ENCODE measurements around the gene RPN2.

The RPN2 gene

GRCh38 chr20:37200926-37201826 lies 22.0 kb downstream of the RPN2 start:
- H2BK15ac ChIP-seq (ENCODE audit: low read depth, poor library complexity, severe bottlenecking) = no peak overlapping the region
- no peak overlapping the region for H2BK120ac ChIP-seq (ENCODE audit: low read depth, low read length)
- peak overlapping the region in 1 of 2 experiments; percentile 17 for H3K4ac ChIP-seq (ENCODE audit: low read depth in 1 of 2, low read length in 2 of 2)
- H3K9me3 ChIP-seq (ENCODE audit: control insufficient read depth, low read length) = no peaks in the 10 kb centered on the region
- DNase-seq = no peak
- no peak overlapping the region for H3K4me2 ChIP-seq (ENCODE audit: low read length, poor library complexity, severe bottlenecking)
- peak overlapping the region; percentile 21 for H2AK5ac ChIP-seq (ENCODE audit: low read length, severe bottlenecking)
- H4K8ac ChIP-seq (ENCODE audit: low read length) = no peak overlapping the region
- peaks cover 27 to 76% of the 10 kb centered on the region in 2 experiments for H3K36me3 ChIP-seq (ENCODE audit: control insufficient read depth in 1 of 2, insufficient read depth in 2 of 2, low read depth in 1 of 2, low read length in 2 of 2)
- no peaks in the 10 kb centered on the region for H3K4me1 ChIP-seq (ENCODE audit: control insufficient read depth, insufficient read depth, low read depth, low read length)
- H3K14ac ChIP-seq (ENCODE audit: low read length in 2 of 2) = no peak overlapping the region
- H2BK5ac ChIP-seq (ENCODE audit: low read depth, low read length, poor library complexity, severe bottlenecking) = no peak overlapping the region
- H2AFZ ChIP-seq (ENCODE audit: low read depth, low read length) = no peak overlapping the region
- H3K9ac ChIP-seq (ENCODE audit: low read length) = peak overlapping the region; percentile 81
- H2BK12ac ChIP-seq (ENCODE audit: low read length in 2 of 2) = no peak overlapping the region
- WGBS = 96% methylated on average over 10 of the region's 13 CpGs
- H3K79me1 ChIP-seq (replicated peaks; ENCODE audit: low read length, poor library complexity, severe bottlenecking) = peaks cover 40% of the 10 kb centered on the region
- H3K4me3 ChIP-seq (ENCODE audit: insufficient read depth in 1 of 2, low read depth in 1 of 2, low read length in 2 of 2) = peak overlapping the region in 1 of 2 experiments; percentile 63
- H3K27ac ChIP-seq (ENCODE audit: low read length, poor library complexity, severe bottlenecking) = peak overlapping the region; percentile 34
- H3K27me3 ChIP-seq (ENCODE audit: control insufficient read depth in 1 of 2, insufficient read depth in 1 of 2, low read length in 2 of 2) = no peaks in the 10 kb centered on the region
- no peak overlapping the region for H3K23ac ChIP-seq (ENCODE audit: low read length in 2 of 2)
- no peak overlapping the region for H4K91ac ChIP-seq (ENCODE audit: low read length)
- H3K18ac ChIP-seq (ENCODE audit: low read depth in 1 of 2, low read length in 2 of 2) = no peak overlapping the region

GRCh38 chr20:37201827-37202162 lies 22.7 kb downstream of the RPN2 start:
- Histone ChIP-seq H2BK5ac (ENCODE audit: low read depth, low read length, poor library complexity, severe bottlenecking) (no peak overlapping the region), H4K91ac (ENCODE audit: low read length) (no peak overlapping the region), H2BK15ac (ENCODE audit: low read depth, poor library complexity, severe bottlenecking) (no peak overlapping the region), H3K36me3 (ENCODE audit: control insufficient read depth in 1 of 2, insufficient read depth in 2 of 2, low read depth in 1 of 2, low read length in 2 of 2) (peaks cover 25 to 76% of the 10 kb centered on the region in 2 experiments), H2AK5ac (ENCODE audit: low read length, severe bottlenecking) (no peak overlapping the region), H3K4me1 (ENCODE audit: control insufficient read depth, insufficient read depth, low read depth, low read length) (no peaks in the 10 kb centered on the region), H3K14ac (ENCODE audit: low read length in 2 of 2) (no peak overlapping the region), H2BK12ac (ENCODE audit: low read length in 2 of 2) (no peak overlapping the region), H3K9me3 (ENCODE audit: control insufficient read depth, low read length) (no peaks in the 10 kb centered on the region), H3K4me3 (ENCODE audit: insufficient read depth in 1 of 2, low read depth in 1 of 2, low read length in 2 of 2) (peak overlapping the region in 1 of 2 experiments; percentile 63), H4K8ac (ENCODE audit: low read length) (no peak overlapping the region), H3K9ac (ENCODE audit: low read length) (peak overlapping the region; percentile 81), H3K23ac (ENCODE audit: low read length in 2 of 2) (no peak overlapping the region), H3K18ac (ENCODE audit: low read depth in 1 of 2, low read length in 2 of 2) (no peak overlapping the region), H2AFZ (ENCODE audit: low read depth, low read length) (no peak overlapping the region), H2BK120ac (ENCODE audit: low read depth, low read length) (no peak overlapping the region), H3K27ac (ENCODE audit: low read length, poor library complexity, severe bottlenecking) (peak overlapping the region; percentile 77), H3K4ac (ENCODE audit: low read depth in 1 of 2, low read length in 2 of 2) (no peak overlapping the region), H3K27me3 (ENCODE audit: control insufficient read depth in 1 of 2, insufficient read depth in 1 of 2, low read length in 2 of 2) (no peaks in the 10 kb centered on the region), H3K4me2 (ENCODE audit: low read length, poor library complexity, severe bottlenecking) (peak overlapping the region; percentile 19), H3K79me1 (replicated peaks; ENCODE audit: low read length, poor library complexity, severe bottlenecking) (peaks cover 40% of the 10 kb centered on the region)
- no peak for DNase-seq
- WGBS = no CpG with 5 or more reads among the region's 2 CpGs

DNA sequence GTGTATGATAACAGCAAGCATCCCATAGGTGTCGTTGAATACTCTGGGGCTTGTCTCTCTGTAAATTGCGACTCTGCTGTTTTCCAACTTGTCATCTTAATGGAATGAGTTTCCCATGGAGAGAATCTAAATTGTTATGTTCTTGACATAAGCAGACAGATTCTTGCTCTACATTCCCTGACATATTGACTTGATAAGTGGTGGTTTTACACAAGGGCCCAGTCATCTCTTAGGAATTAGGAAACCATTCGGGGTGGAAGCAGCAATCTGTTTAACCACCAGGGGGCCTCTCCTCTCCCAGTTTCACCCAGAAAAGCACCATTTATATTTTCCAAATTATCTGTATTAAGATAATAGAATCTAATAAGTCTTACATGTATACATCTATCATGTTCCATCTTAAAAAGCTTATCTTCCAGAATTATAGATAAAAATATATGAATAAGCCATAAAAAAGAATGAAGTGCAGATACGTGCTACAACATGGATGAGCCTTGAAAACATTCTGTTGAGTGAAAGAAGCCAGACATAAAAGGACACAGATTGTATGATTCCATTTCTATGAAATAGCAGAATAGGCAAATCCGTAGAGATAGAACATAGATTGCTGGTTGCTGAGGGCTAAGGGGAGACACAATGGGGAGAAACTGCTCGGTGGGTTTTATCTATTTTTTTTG lies 23.3 kb downstream of the RPN2 start:
- DNase-seq = peak; percentile 97
- Histone ChIP-seq H2AFZ (ENCODE audit: low read depth, low read length) (no peak overlapping the region), H2BK12ac (ENCODE audit: low read length in 2 of 2) (no peak overlapping the region), H3K23ac (ENCODE audit: low read length in 2 of 2) (no peak overlapping the region), H2BK15ac (ENCODE audit: low read depth, poor library complexity, severe bottlenecking) (no peak overlapping the region), H4K8ac (ENCODE audit: low read length) (no peak overlapping the region), H3K36me3 (ENCODE audit: control insufficient read depth in 1 of 2, insufficient read depth in 2 of 2, low read depth in 1 of 2, low read length in 2 of 2) (peaks cover 28 to 80% of the 10 kb centered on the region in 2 experiments), H3K4ac (ENCODE audit: low read depth in 1 of 2, low read length in 2 of 2) (no peak overlapping the region), H3K4me2 (ENCODE audit: low read length, poor library complexity, severe bottlenecking) (peak overlapping the region; percentile 19), H3K9ac (ENCODE audit: low read length) (peak overlapping the region; percentile 81), H3K18ac (ENCODE audit: low read depth in 1 of 2, low read length in 2 of 2) (no peak overlapping the region), H3K14ac (ENCODE audit: low read length in 2 of 2) (no peak overlapping the region), H3K79me1 (replicated peaks; ENCODE audit: low read length, poor library complexity, severe bottlenecking) (peaks cover 42% of the 10 kb centered on the region), H3K27ac (ENCODE audit: low read length, poor library complexity, severe bottlenecking) (peak overlapping the region; percentile 77), H4K91ac (ENCODE audit: low read length) (no peak overlapping the region), H3K4me3 (ENCODE audit: insufficient read depth in 1 of 2, low read depth in 1 of 2, low read length in 2 of 2) (peak overlapping the region in 1 of 2 experiments; percentile 63), H2BK120ac (ENCODE audit: low read depth, low read length) (no peak overlapping the region), H3K4me1 (ENCODE audit: control insufficient read depth, insufficient read depth, low read depth, low read length) (no peaks in the 10 kb centered on the region), H3K9me3 (ENCODE audit: control insufficient read depth, low read length) (no peaks in the 10 kb centered on the region), H2AK5ac (ENCODE audit: low read length, severe bottlenecking) (no peak overlapping the region), H3K27me3 (ENCODE audit: control insufficient read depth in 1 of 2, insufficient read depth in 1 of 2, low read length in 2 of 2) (no peaks in the 10 kb centered on the region), H2BK5ac (ENCODE audit: low read depth, low read length, poor library complexity, severe bottlenecking) (peak overlapping the region; percentile 32)
- 54% methylated on average over 5 of the region's 6 CpGs for WGBS

DNA sequence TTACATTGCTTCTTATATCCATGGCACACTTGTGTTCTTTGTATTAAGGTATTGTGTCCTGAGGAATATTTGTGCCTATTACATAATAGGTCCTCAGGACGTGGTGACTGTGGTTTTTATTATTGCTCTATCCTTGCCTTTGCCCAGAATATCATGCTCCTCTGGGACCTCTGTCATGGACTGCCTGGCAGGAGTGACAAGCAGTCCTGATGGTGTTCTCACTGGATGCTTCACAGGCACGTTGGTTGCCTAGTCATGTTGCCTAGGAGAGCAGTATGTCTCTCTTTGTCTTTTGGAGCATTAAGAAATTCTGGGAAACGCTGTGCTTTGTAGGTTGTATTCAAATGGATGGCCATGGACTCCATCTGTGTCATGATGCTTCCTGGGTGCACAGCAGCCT lies 24.9 kb downstream of the RPN2 start:
- H2BK12ac ChIP-seq (ENCODE audit: low read length in 2 of 2) = no peak overlapping the region
- no peaks in the 10 kb centered on the region for H3K4me1 ChIP-seq (ENCODE audit: control insufficient read depth, insufficient read depth, low read depth, low read length)
- H3K9me3 ChIP-seq (ENCODE audit: control insufficient read depth, low read length) = no peaks in the 10 kb centered on the region
- H3K36me3 ChIP-seq (ENCODE audit: control insufficient read depth in 1 of 2, insufficient read depth in 2 of 2, low read depth in 1 of 2, low read length in 2 of 2) = peaks cover 32 to 78% of the 10 kb centered on the region in 2 experiments
- no peak overlapping the region for H2BK5ac ChIP-seq (ENCODE audit: low read depth, low read length, poor library complexity, severe bottlenecking)
- no peak overlapping the region for H2AFZ ChIP-seq (ENCODE audit: low read depth, low read length)
- no peak overlapping the region for H3K9ac ChIP-seq (ENCODE audit: low read length)
- WGBS = 91% methylated on average over 3 of the region's 3 CpGs
- H2BK15ac ChIP-seq (ENCODE audit: low read depth, poor library complexity, severe bottlenecking) = no peak overlapping the region
- no peaks in the 10 kb centered on the region for H3K27me3 ChIP-seq (ENCODE audit: control insufficient read depth in 1 of 2, insufficient read depth in 1 of 2, low read length in 2 of 2)
- no peak overlapping the region for H3K4me3 ChIP-seq (ENCODE audit: insufficient read depth in 1 of 2, low read depth in 1 of 2, low read length in 2 of 2)
- no peak overlapping the region for H3K27ac ChIP-seq (ENCODE audit: low read length, poor library complexity, severe bottlenecking)
- H2AK5ac ChIP-seq (ENCODE audit: low read length, severe bottlenecking) = no peak overlapping the region
- H4K91ac ChIP-seq (ENCODE audit: low read length) = no peak overlapping the region
- H3K14ac ChIP-seq (ENCODE audit: low read length in 2 of 2) = no peak overlapping the region
- H3K79me1 ChIP-seq (replicated peaks; ENCODE audit: low read length, poor library complexity, severe bottlenecking) = peaks cover 33% of the 10 kb centered on the region
- H3K4me2 ChIP-seq (ENCODE audit: low read length, poor library complexity, severe bottlenecking) = no peak overlapping the region
- H4K8ac ChIP-seq (ENCODE audit: low read length) = no peak overlapping the region
- no peak overlapping the region for H3K18ac ChIP-seq (ENCODE audit: low read depth in 1 of 2, low read length in 2 of 2)
- no peak overlapping the region for H2BK120ac ChIP-seq (ENCODE audit: low read depth, low read length)
- H3K23ac ChIP-seq (ENCODE audit: low read length in 2 of 2) = no peak overlapping the region
- peak overlapping the region in 1 of 2 experiments; percentile 17 for H3K4ac ChIP-seq (ENCODE audit: low read depth in 1 of 2, low read length in 2 of 2)
- DNase-seq = no peak
